ENCODE data around the gene UFD1. TPM values are rescaled to one million over a fixed set of nuclear protein-coding genes. Genes with fewer than 3 reads are reported as not detected.

Gene UFD1
- total and polyA plus RNA-seq, 9 of the 15 experiments (the other 6 are each of a cell fraction or from before 2014, with no cell fraction given), result 238 to 645 (median 363) TPM

GRCh38 chr22:19477321-19478044 is 1.5 kb downstream of the UFD1 start:
- DNase-seq (ENCODE audit: extremely low read depth in 1 of 4, low spot score in 3 of 4) (peak in 1 of 4 experiments; percentile 49), ATAC-seq (no peak), FAIRE-seq (peak; percentile 11)
- H3K79me2 ChIP-seq (ENCODE audit: control insufficient read depth, insufficient read depth, low read length), result peaks cover 92% of the 10 kb centered on the region
- peaks cover 7 to 16% of the 10 kb centered on the region in 2 experiments for H3K4me1 ChIP-seq (replicated peaks in 1 of 2; ENCODE audit: control insufficient read depth in 2 of 2, insufficient read depth in 2 of 2, low read length in 2 of 2)
- 20% methylated on average over 5 of the region's 5 CpGs for WGBS (ENCODE audit: insufficient coverage, low coverage, missing lambda C conversion rate)
- POLR2A ChIA-PET, result interaction anchor here (0.5 to 5.4 kb wide), 22 partner anchors 14 to 611 kb away, joined by 3 to 148 read pairs (median 4); partner anchors contain the start of genes C22orf39, ESS2, HIRA and MRPL40
- peak overlapping the region; percentile 96 to 97 for H3K9ac ChIP-seq (ENCODE audit: insufficient read depth in 1 of 2, low read depth in 2 of 2, low read length in 2 of 2)
- H3K36me3 ChIP-seq (ENCODE audit: control insufficient read depth, insufficient read depth, low read length), result peaks cover 64% of the 10 kb centered on the region
- in situ Hi-C loops (cut with MboI) (no loop called here), intact Hi-C loops (cut with micrococcal nuclease) (loop anchor here (1.0 to 5.0 kb wide), 5 partner anchors 80 to 355 kb away; partner anchors contain the start of gene DGCR2)
- CTCF ChIA-PET (ENCODE audit: low intra/inter-chr PET ratio), result interaction anchor here (0.6 to 2.1 kb wide), 6 partner anchors 87 to 298 kb away, joined by 3 to 14 read pairs (median 4); partner anchors contain the start of genes CLTCL1 and SLC25A1
- no peaks in the 10 kb centered on the region for H3K27me3 ChIP-seq (ENCODE audit: control insufficient read depth in 2 of 2, insufficient read depth in 2 of 2, low read length in 2 of 2)
- no peaks in the 10 kb centered on the region for H3K9me3 ChIP-seq (replicated peaks; ENCODE audit: control insufficient read depth, insufficient read depth, low read depth, low read length)
- peaks cover 45% of the 10 kb centered on the region for H4K20me1 ChIP-seq (replicated peaks; ENCODE audit: control insufficient read depth, insufficient read depth, low read length)
- H3K4me3 ChIP-seq, result peak overlapping the region; percentile 70
- no peak overlapping the region for H2AFZ ChIP-seq (ENCODE audit: low read depth, low read length)
- BruUV-seq (replicated peaks), result no TSS peak
- no peaks in the 10 kb centered on the region for H3K9me1 ChIP-seq (ENCODE audit: control insufficient read depth, insufficient read depth, low read length)
- peak overlapping the region; percentile 97 for H3K27ac ChIP-seq (ENCODE audit: extremely low read depth, low read depth, low read length)
- H3K4me2 ChIP-seq (ENCODE audit: insufficient read depth, low read length), result peak overlapping the region; percentile 97
- TF ChIP-seq SIN3B (IDR thresholded peaks at IDR 0.05; ENCODE audit: low read depth), result no peak
- no peak for TF ChIP-seq PBX2 (CRISPR knock-in tag; IDR thresholded peaks at IDR 0.05; ENCODE audit: low read depth)
- 0 out of 2 replicates have a peak, but pooled peaks have one; percentile 19 for TF ChIP-seq PBX2 (tag; conservative IDR thresholded peaks at IDR 0.05; ENCODE audit: low read depth)
- TF ChIP-seq RAD21 (CRISPR knock-in tag; conservative IDR thresholded peaks at IDR 0.05 in 1 of 2, IDR thresholded peaks at IDR 0.05 in 1 of 2), result peak in 1 of 2 experiments; percentile 73; a peak in 2 of 4 replicates
- TF ChIP-seq RBFOX2 (IDR thresholded peaks at IDR 0.05; ENCODE audit: low read depth, low read length), result peak; percentile 54
- no peak for TF ChIP-seq ZBTB33 (CRISPR knock-in tag; IDR thresholded peaks at IDR 0.05)
- peak; percentile 38; the same call in 1 of the 2 replicates for TF ChIP-seq MAFG (tag; conservative IDR thresholded peaks at IDR 0.05)
- 0 out of 4 replicates have a peak, but pooled peaks of 1 of the 2 experiments have one; percentile 10 for TF ChIP-seq RCOR1 (IDR thresholded peaks at IDR 0.05; ENCODE audit: borderline replicate concordance in 1 of 2, low read depth in 2 of 2, low read length in 2 of 2)
- TF ChIP-seq GMEB1 (CRISPR knock-in tag; IDR thresholded peaks at IDR 0.05), result peak; percentile 46; the same call in 1 of the 2 replicates
- TF ChIP-seq THAP12 (CRISPR knock-in tag; IDR thresholded peaks at IDR 0.05), result 0 out of 2 replicates have a peak, but pooled peaks have one; percentile 47
